ENCODE data around the gene TRPC4AP.
"Not testable (repeated sequence)": the region's sequence is repeated elsewhere in the genome, so short reads cannot be mapped to it uniquely, and the experiment has no call there.

Gene TRPC4AP

GRCh38 chr20:35087355-35087754 is 5.3 kb downstream of the TRPC4AP start:
- Histone ChIP-seq H3K9me2 (replicated peaks; ENCODE audit: insufficient read depth, low read length) (no peaks in the 10 kb centered on the region), H3K79me2 (ENCODE audit: insufficient read depth, low read length) (peaks cover 88% of the 10 kb centered on the region), H3K36me3 (ENCODE audit: low read length) (peaks cover 2% of the 10 kb centered on the region; the same call in 1 of the 2 replicates), H4K20me1 (ENCODE audit: low read depth, low read length) (no peaks in the 10 kb centered on the region), H3K27ac (ENCODE audit: low read depth, low read length) (no peak overlapping the region), H2AFZ (ENCODE audit: low read depth, low read length, severe bottlenecking) (no peak overlapping the region), H3K4me3 (ENCODE audit: insufficient read depth, low read length, poor library complexity, severe bottlenecking) (no peak overlapping the region), H3K27me3 (ENCODE audit: low read length) (no peaks in the 10 kb centered on the region), H3F3A (ENCODE audit: insufficient read depth) (peaks cover 7% of the 10 kb centered on the region; the same call in 1 of the 2 replicates), H3K9ac (ENCODE audit: low read length) (no peak overlapping the region), H3K4me2 (ENCODE audit: low read depth, low read length, poor library complexity, severe bottlenecking) (no peak overlapping the region), H3K9me3 (ENCODE audit: insufficient read depth, low read length) (no peaks in the 10 kb centered on the region)
- TF ChIP-seq EZH2phosphoT487 (conservative IDR thresholded peaks at IDR 0.05; ENCODE audit: low read length) (no peak), CTCF (IDR thresholded peaks at IDR 0.05; ENCODE audit: insufficient read depth, low read length, poor library complexity, severe bottlenecking) (no peak)

GRCh38 chr20:35085477-35086225 is 7.0 kb downstream of the TRPC4AP start:
- H3K4me2 ChIP-seq (ENCODE audit: low read depth, low read length, poor library complexity, severe bottlenecking), result no peak overlapping the region
- H3F3A ChIP-seq (ENCODE audit: insufficient read depth), result peaks cover 7% of the 10 kb centered on the region; the same call in 1 of the 2 replicates
- no peak overlapping the region for H3K9ac ChIP-seq (ENCODE audit: low read length)
- H3K27ac ChIP-seq (ENCODE audit: low read depth, low read length), result no peak overlapping the region
- H4K20me1 ChIP-seq (ENCODE audit: low read depth, low read length), result peaks cover 5% of the 10 kb centered on the region; the same call in 1 of the 2 replicates
- no peaks in the 10 kb centered on the region for H3K27me3 ChIP-seq (ENCODE audit: low read length)
- H3K9me3 ChIP-seq (ENCODE audit: insufficient read depth, low read length), result no peaks in the 10 kb centered on the region
- no peaks in the 10 kb centered on the region for H3K9me2 ChIP-seq (replicated peaks; ENCODE audit: insufficient read depth, low read length)
- no peak overlapping the region for H2AFZ ChIP-seq (ENCODE audit: low read depth, low read length, severe bottlenecking)
- H3K36me3 ChIP-seq (ENCODE audit: low read length), result peaks cover 2% of the 10 kb centered on the region; the same call in 1 of the 2 replicates
- no peak overlapping the region for H3K4me3 ChIP-seq (ENCODE audit: insufficient read depth, low read length, poor library complexity, severe bottlenecking)
- no peak for TF ChIP-seq EZH2phosphoT487 (conservative IDR thresholded peaks at IDR 0.05; ENCODE audit: low read length)
- TF ChIP-seq CTCF (IDR thresholded peaks at IDR 0.05; ENCODE audit: insufficient read depth, low read length, poor library complexity, severe bottlenecking), result no peak
- H3K79me2 ChIP-seq (ENCODE audit: insufficient read depth, low read length), result peaks cover 88% of the 10 kb centered on the region

- Histone ChIP-seq H3K4me2 (ENCODE audit: low read depth, low read length, poor library complexity, severe bottlenecking) (no peak overlapping the region), H3K27me3 (ENCODE audit: low read length) (no peaks in the 10 kb centered on the region), H3K9me2 (replicated peaks; ENCODE audit: insufficient read depth, low read length) (no peaks in the 10 kb centered on the region), H3K79me2 (ENCODE audit: insufficient read depth, low read length) (peaks cover 88% of the 10 kb centered on the region), H2AFZ (ENCODE audit: low read depth, low read length, severe bottlenecking) (no peak overlapping the region), H4K20me1 (ENCODE audit: low read depth, low read length) (peaks cover 6% of the 10 kb centered on the region; the same call in 1 of the 2 replicates), H3K27ac (ENCODE audit: low read depth, low read length) (no peak overlapping the region), H3K4me3 (ENCODE audit: insufficient read depth, low read length, poor library complexity, severe bottlenecking) (no peak overlapping the region), H3K9ac (ENCODE audit: low read length) (no peak overlapping the region), H3K36me3 (ENCODE audit: low read length) (peaks cover 2% of the 10 kb centered on the region; the same call in 1 of the 2 replicates), H3K9me3 (ENCODE audit: insufficient read depth, low read length) (no peaks in the 10 kb centered on the region), H3F3A (ENCODE audit: insufficient read depth) (peaks cover 7% of the 10 kb centered on the region; the same call in 1 of the 2 replicates)
- TF ChIP-seq EZH2phosphoT487 (conservative IDR thresholded peaks at IDR 0.05; ENCODE audit: low read length), result no peak
- TF ChIP-seq CTCF (IDR thresholded peaks at IDR 0.05; ENCODE audit: insufficient read depth, low read length, poor library complexity, severe bottlenecking), result no peak
Observed at GRCh38 chr20:35084998-35085397, 7.6 kb downstream of the TRPC4AP start.

GRCh38 chr20:35080348-35080642 is 12.3 kb downstream of the TRPC4AP start:
- H3K4me2 ChIP-seq (ENCODE audit: low read depth, low read length, poor library complexity, severe bottlenecking); H4K20me1 ChIP-seq (ENCODE audit: low read depth, low read length); H3K9me3 ChIP-seq (ENCODE audit: insufficient read depth, low read length); H3K27me3 ChIP-seq (ENCODE audit: low read length); H3F3A ChIP-seq (ENCODE audit: insufficient read depth); H2AFZ ChIP-seq (ENCODE audit: low read depth, low read length, severe bottlenecking); H3K36me3 ChIP-seq (ENCODE audit: low read length); H3K9ac ChIP-seq (ENCODE audit: low read length); H3K9me2 ChIP-seq (replicated peaks; ENCODE audit: insufficient read depth, low read length); H3K4me3 ChIP-seq (ENCODE audit: insufficient read depth, low read length, poor library complexity, severe bottlenecking); H3K27ac ChIP-seq (ENCODE audit: low read depth, low read length): not testable (repeated sequence)
- H3K79me2 ChIP-seq (ENCODE audit: insufficient read depth, low read length), result peaks cover 70% of the 10 kb centered on the region

All from SU-DHL-6 (cell line).